Caco-2 (cell line): ENCODE results near the gene KIF21A. TPM values are rescaled to one million over a fixed set of nuclear protein-coding genes. Genes with fewer than 3 reads are reported as not detected.

Source experiments
- BruUV-seq: library from RNA; stranded (reverse); fragments of 400-500 nt; replicated peaks from 2 replicates; lab custom pipeline; 2021; lab: Mats Ljungman, UMichigan
- CTCF ChIA-PET: fragments of 300-600 bp; sonication (Branson Sonifier 250); formaldehyde crosslinking; loops from one replicate; lab custom pipeline; 2022; ENCODE audit warnings: antibody characterized with exemption; lab: Charles Lee
- POLR2A ChIA-PET: fragments of 300-600 bp; sonication (Branson Sonifier 250); formaldehyde crosslinking; loops from one replicate; lab custom pipeline; 2022; ENCODE audit warnings: antibody characterized with exemption; lab: Charles Lee
- DNase-seq, 2 experiments: peaks; one replicate each; pipeline versions ENCODE4 v3.0.0 to v3.0.0-alpha.2; 2020 to 2022
- H3K27me3 ChIP-seq: replicated peaks from 2 replicates; pipeline ENCODE4 v1.6.0; 2011; ENCODE audit warnings: low read length; ENCODE audit not compliant: control insufficient read depth, insufficient read depth
- H3K36me3 ChIP-seq: 2 replicates; pipeline ENCODE4 v1.5.1; 2011; ENCODE audit warnings: low read length; ENCODE audit not compliant: control insufficient read depth, insufficient read depth
- H3K4me1 ChIP-seq: fragments of 250-450 bp; sonication (Bioruptor Pico); 2 replicates; pipeline ENCODE4 v1.5.1; 2020; ENCODE audit warnings: mild to moderate bottlenecking
- H3K4me3 ChIP-seq: 2 replicates; pipeline ENCODE4 v1.5.1; 2011; ENCODE audit warnings: low read depth, mild to moderate bottlenecking, control low read depth, low read length
- H3K9me3 ChIP-seq: fragments of 250-450 bp; sonication (Bioruptor Pico); 2 replicates; pipeline ENCODE4 v1.5.1; 2020; ENCODE audit warnings: mild to moderate bottlenecking, moderate library complexity
- H3K27ac Mint-ChIP-seq: one replicate; pipeline ENCODE4 v1.8.0; 2022; ENCODE audit warnings: mixed read lengths; ENCODE audit not compliant: unreplicated experiment
- H3K27me3 Mint-ChIP-seq: one replicate; pipeline ENCODE4 v1.8.0; 2022; ENCODE audit warnings: mixed read lengths; ENCODE audit not compliant: insufficient read depth, unreplicated experiment
- H3K36me3 Mint-ChIP-seq: one replicate; pipeline ENCODE4 v1.8.0; 2022; ENCODE audit warnings: mild to moderate bottlenecking, mixed read lengths; ENCODE audit not compliant: insufficient read depth, unreplicated experiment
- H3K4me1 Mint-ChIP-seq: one replicate; pipeline ENCODE4 v1.8.0; 2022; ENCODE audit warnings: low read depth, mixed read lengths; ENCODE audit not compliant: unreplicated experiment
- H3K4me3 Mint-ChIP-seq: one replicate; pipeline ENCODE4 v1.8.0; 2022; ENCODE audit warnings: mild to moderate bottlenecking, moderate library complexity, mixed read lengths; ENCODE audit not compliant: unreplicated experiment
- H3K9me3 Mint-ChIP-seq: one replicate; pipeline ENCODE4 v1.8.0; 2022; ENCODE audit warnings: mixed read lengths; ENCODE audit not compliant: unreplicated experiment
- CTCF ChIP-seq, 2 experiments: fragments of 200-600 bp in 1 of 2; IDR thresholded peaks; 1 replicate in 1 of 2; 2 replicates in 1 of 2; pipeline versions ENCODE4 v1.5.1 to v1.8.0; 2011 to 2022; ENCODE audit warnings: antibody characterized with exemption in 1 of 2, control low read depth in 1 of 2, inconsistent platforms in 1 of 2, low read depth in 1 of 2, low read length in 1 of 2, mild to moderate bottlenecking in 1 of 2, moderate library complexity in 1 of 2; ENCODE audit not compliant: insufficient read depth in 1 of 2, severe bottlenecking in 1 of 2, unreplicated experiment in 1 of 2
- intact Hi-C: fragments of 100-400 bp; cut with micrococcal nuclease; formaldehyde crosslinking; loops from one replicate; pipeline ENCODE4 v1.10.0; 2022; ENCODE audit not compliant: unreplicated experiment
- total RNA-seq: library from RNA; stranded (reverse); gene quantifications from 2 replicates; pipeline ENCODE4 v1.2.3, GENCODE V29; 2022

KIF21A gene
- total RNA-seq, 1 experiment from 2014 or later: 77.5 TPM

- no peak overlapping the region for H3K4me3 ChIP-seq
- no peak overlapping the region for H3K4me3 Mint-ChIP-seq
- H3K27me3 ChIP-seq: no peaks in the 10 kb centered on the region
- no TSS peak for BruUV-seq
- H3K9me3 Mint-ChIP-seq: no peaks in the 10 kb centered on the region
- peaks cover 16% of the 10 kb centered on the region for H3K4me1 ChIP-seq
- TF ChIP-seq CTCF (IDR thresholded peaks at IDR 0.05; ENCODE audit: insufficient read depth in 1 of 2, low read depth in 1 of 2, low read length in 1 of 2, severe bottlenecking in 1 of 2, unreplicated experiment in 1 of 2): no peak
- no peaks in the 10 kb centered on the region for H3K9me3 ChIP-seq
- intact Hi-C loops: no loop called here
- H3K36me3 ChIP-seq: no peaks in the 10 kb centered on the region; the same call in 1 of the 2 replicates
- H3K27me3 Mint-ChIP-seq: no peaks in the 10 kb centered on the region
- POLR2A ChIA-PET: interaction anchor here (1.0 kb wide), 1 partner anchor 51 kb away, joined by 3 read pairs; no protein-coding TSS in a partner anchor
- H3K36me3 Mint-ChIP-seq: peaks cover 5% of the 10 kb centered on the region
- no peak overlapping the region for H3K27ac Mint-ChIP-seq
- no peak for DNase-seq
- peaks cover 31% of the 10 kb centered on the region for H3K4me1 Mint-ChIP-seq
- CTCF ChIA-PET: no interaction called here
Measured at GRCh38 chr12:39393179-39393578, 49.7 kb downstream of the KIF21A start.

- BruUV-seq: no TSS peak
- H3K36me3 ChIP-seq: no peaks in the 10 kb centered on the region; the same call in 1 of the 2 replicates
- no peaks in the 10 kb centered on the region for H3K27me3 ChIP-seq
- no peaks in the 10 kb centered on the region for H3K27me3 Mint-ChIP-seq
- H3K9me3 Mint-ChIP-seq: no peaks in the 10 kb centered on the region
- H3K4me1 Mint-ChIP-seq: peaks cover 31% of the 10 kb centered on the region
- H3K9me3 ChIP-seq: no peaks in the 10 kb centered on the region
- CTCF ChIA-PET: no interaction called here
- peak overlapping the region; percentile 8 for H3K27ac Mint-ChIP-seq
- no peak overlapping the region for H3K4me3 ChIP-seq
- no peak for TF ChIP-seq CTCF (IDR thresholded peaks at IDR 0.05; ENCODE audit: insufficient read depth in 1 of 2, low read depth in 1 of 2, low read length in 1 of 2, severe bottlenecking in 1 of 2, unreplicated experiment in 1 of 2)
- DNase-seq: peak; percentile 42 to 45
- intact Hi-C loops: no loop called here
- POLR2A ChIA-PET: interaction anchor here (0.6 to 1.0 kb wide), 2 partner anchors 51 to 725 kb away, joined by 3 to 7 read pairs; no protein-coding TSS in a partner anchor
- H3K4me3 Mint-ChIP-seq: no peak overlapping the region
- peaks cover 16% of the 10 kb centered on the region for H3K4me1 ChIP-seq
- peaks cover 5% of the 10 kb centered on the region for H3K36me3 Mint-ChIP-seq
Measured at GRCh38 chr12:39392154-39392925, 50.6 kb downstream of the KIF21A start.

DNA sequence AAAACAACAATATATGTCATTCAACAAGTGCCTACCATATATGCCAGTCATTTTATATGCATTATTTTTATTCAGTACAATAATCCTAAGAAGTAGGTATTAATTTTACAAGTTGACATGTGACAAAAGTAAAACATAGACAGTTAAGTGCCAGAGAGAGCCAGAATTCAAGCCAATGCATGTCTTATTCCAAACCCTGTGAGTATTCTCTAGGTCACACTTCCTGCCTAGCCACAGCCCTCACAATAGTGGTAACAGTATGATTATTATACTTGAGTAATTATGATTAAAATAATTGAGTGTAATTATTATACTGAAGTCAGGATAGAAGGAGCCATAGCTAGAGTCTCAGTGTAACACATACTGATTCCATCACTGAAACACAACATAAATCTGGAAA lies 52.2 kb downstream of the KIF21A start:
- Mint-ChIP-seq H3K9me3 (no peaks in the 10 kb centered on the region), H3K4me3 (no peak overlapping the region), H3K27ac (no peak overlapping the region), H3K27me3 (no peaks in the 10 kb centered on the region), H3K4me1 (peaks cover 31% of the 10 kb centered on the region), H3K36me3 (peaks cover 5% of the 10 kb centered on the region)
- Histone ChIP-seq H3K4me3 (no peak overlapping the region), H3K27me3 (no peaks in the 10 kb centered on the region), H3K9me3 (no peaks in the 10 kb centered on the region), H3K4me1 (peaks cover 10% of the 10 kb centered on the region), H3K36me3 (no peaks in the 10 kb centered on the region; the same call in 1 of the 2 replicates)
- ChIA-PET CTCF (no interaction called here), POLR2A (no interaction called here)
- intact Hi-C loops: no loop called here
- no peak for TF ChIP-seq CTCF (IDR thresholded peaks at IDR 0.05; ENCODE audit: insufficient read depth in 1 of 2, low read depth in 1 of 2, low read length in 1 of 2, severe bottlenecking in 1 of 2, unreplicated experiment in 1 of 2)
- BruUV-seq: no TSS peak
- no peak for DNase-seq
